DND-41 (cell line): Measurements from ENCODE around the gene TSPEAR.

ENCODE experiments used
- ATAC-seq: fragments of 200-7000 bp; cut with Tn5 transposase; 3 replicates; pipeline ENCODE4 v1.9.1; 2021; ENCODE audit warnings: low read depth; ENCODE audit not compliant: insufficient read depth
- DNase-seq: peaks from one replicate; pipeline ENCODE4 v3.0.0-alpha.2; 2020
- H2AFZ ChIP-seq: 2 replicates; pipeline ENCODE4 v1.6.0; 2012; ENCODE audit warnings: low read depth, low read length
- H3K27ac ChIP-seq: 2 replicates; pipeline ENCODE4 v1.5.1; 2012; ENCODE audit warnings: low read length, inconsistent platforms
- H3K27me3 ChIP-seq: fragments of 200-600 bp; sonication (generic); 2 replicates; pipeline ENCODE4 v1.6.0; 2012; ENCODE audit warnings: low read length, mild to moderate bottlenecking, inconsistent platforms; ENCODE audit not compliant: insufficient read depth, poor library complexity
- H3K36me3 ChIP-seq: 2 replicates; pipeline ENCODE4 v1.5.1; 2012; ENCODE audit warnings: low read length, inconsistent platforms; ENCODE audit not compliant: insufficient read depth
- H3K4me1 ChIP-seq: 2 replicates; pipeline ENCODE4 v1.5.1; 2012; ENCODE audit warnings: mild to moderate bottlenecking, low read length; ENCODE audit not compliant: insufficient read depth
- H3K4me2 ChIP-seq: 2 replicates; pipeline ENCODE4 v1.6.0; 2012; ENCODE audit warnings: mild to moderate bottlenecking, moderate library complexity, low read length, inconsistent platforms; ENCODE audit not compliant: insufficient read depth
- H3K4me3 ChIP-seq, 2 experiments: fragments of 200-600 bp in 1 of 2; shearing (Covaris generic) in 1 of 2; 2 replicates each; pipeline ENCODE4 v1.5.1; 2012 to 2016; ENCODE audit warnings: inconsistent platforms in 2 of 2, low read length in 2 of 2, mild to moderate bottlenecking in 2 of 2, low read depth in 1 of 2, moderate library complexity in 1 of 2
- H3K79me2 ChIP-seq: 2 replicates; pipeline ENCODE4 v1.6.0; 2012; ENCODE audit warnings: low read length, inconsistent platforms; ENCODE audit not compliant: insufficient read depth
- H3K9ac ChIP-seq: 2 replicates; pipeline ENCODE4 v1.6.0; 2012; ENCODE audit warnings: low read depth, mild to moderate bottlenecking, inconsistent platforms, low read length, moderate library complexity
- H3K9me3 ChIP-seq: 2 replicates; pipeline ENCODE4 v1.5.1; 2012; ENCODE audit warnings: low read length, moderate library complexity, mild to moderate bottlenecking, inconsistent platforms; ENCODE audit not compliant: insufficient read depth, severe bottlenecking
- H4K20me1 ChIP-seq: 2 replicates; pipeline ENCODE4 v1.6.0; 2012; ENCODE audit warnings: low read length; ENCODE audit not compliant: insufficient read depth
- CTCF ChIP-seq: IDR thresholded peaks from 2 replicates; pipeline ENCODE4 v1.5.1; 2012; ENCODE audit warnings: borderline replicate concordance, low read length, moderate library complexity, mild to moderate bottlenecking; ENCODE audit not compliant: poor library complexity, severe bottlenecking; ENCODE audit errors: extremely low read depth
- EZH2 ChIP-seq: IDR thresholded peaks from 3 replicates; pipeline ENCODE4 v1.6.1; 2012; ENCODE audit warnings: borderline replicate concordance, low read depth, mild to moderate bottlenecking, moderate library complexity, low read length, inconsistent platforms; ENCODE audit not compliant: severe bottlenecking

The TSPEAR gene

GRCh38 chr21:44556879-44557278 is 154.5 kb downstream of the TSPEAR start:
- H3K27ac ChIP-seq, result no peak overlapping the region

GRCh38 chr21:44555200-44555875 is 156.0 kb downstream of the TSPEAR start:
- no peaks in the 10 kb centered on the region for H3K4me1 ChIP-seq
- H3K4me3 ChIP-seq, result no peak overlapping the region
- no peak for ATAC-seq
- no peak for DNase-seq
- H3K9me3 ChIP-seq, result no peaks in the 10 kb centered on the region
- H3K9ac ChIP-seq, result no peak overlapping the region
- no peaks in the 10 kb centered on the region for H3K79me2 ChIP-seq
- H3K4me2 ChIP-seq, result no peak overlapping the region
- H3K36me3 ChIP-seq, result no peaks in the 10 kb centered on the region
- no peaks in the 10 kb centered on the region for H3K27me3 ChIP-seq
- H2AFZ ChIP-seq, result no peak overlapping the region
- no peak overlapping the region for H3K27ac ChIP-seq
- TF ChIP-seq CTCF (no peak), EZH2 (no peak)
- no peaks in the 10 kb centered on the region for H4K20me1 ChIP-seq

More at GRCh38 chr21:44556879-44557278, 154.5 kb downstream of the TSPEAR start:
- H3K9ac ChIP-seq, result no peak overlapping the region
- H3K4me2 ChIP-seq, result no peak overlapping the region
- no peak overlapping the region for H3K4me3 ChIP-seq
- H3K9me3 ChIP-seq, result no peaks in the 10 kb centered on the region
- no peaks in the 10 kb centered on the region for H3K4me1 ChIP-seq
- H2AFZ ChIP-seq, result no peak overlapping the region
- no peaks in the 10 kb centered on the region for H4K20me1 ChIP-seq
- no peaks in the 10 kb centered on the region for H3K27me3 ChIP-seq
- no peak for ATAC-seq
- no peak for DNase-seq
- no peaks in the 10 kb centered on the region for H3K79me2 ChIP-seq
- H3K36me3 ChIP-seq, result no peaks in the 10 kb centered on the region
- TF ChIP-seq CTCF, result no peak
- no peak for TF ChIP-seq EZH2

- Histone ChIP-seq H3K4me2 (no peak overlapping the region), H3K27ac (no peak overlapping the region), H3K79me2 (no peaks in the 10 kb centered on the region), H3K27me3 (no peaks in the 10 kb centered on the region), H3K4me1 (no peaks in the 10 kb centered on the region), H2AFZ (no peak overlapping the region), H4K20me1 (0 out of 2 replicates have a peak, but pooled peaks cover 3% of the 10 kb centered on the region), H3K36me3 (no peaks in the 10 kb centered on the region), H3K9ac (no peak overlapping the region), H3K4me3 (no peak overlapping the region), H3K9me3 (no peaks in the 10 kb centered on the region)
- TF ChIP-seq EZH2 (no peak), CTCF (no peak)
- DNase-seq (no peak), ATAC-seq (no peak)
These were observed 158.7 kb downstream of the TSPEAR start for GRCh38 chr21:44552681-44553080.
